Urinary bladder (tissue), 4 donors: ENCODE measurements around the gene KRTAP10-6. TPM values are rescaled to one million over a fixed set of nuclear protein-coding genes. Genes with fewer than 3 reads are reported as not detected.
"Not testable (repeated sequence)": the region's sequence is repeated elsewhere in the genome, so short reads cannot be mapped to it uniquely, and the experiment has no call there.

Source experiments
- DNase-seq: peaks from one replicate; pipeline ENCODE4 v3.0.0-alpha.2; 2015; ENCODE audit errors: extremely low spot score
- H3K27ac ChIP-seq: one replicate; pipeline ENCODE4 v1.5.1; 2013; ENCODE audit warnings: low read depth, mild to moderate bottlenecking, moderate library complexity
- H3K36me3 ChIP-seq: one replicate; pipeline ENCODE4 v1.6.1; 2013; ENCODE audit warnings: mild to moderate bottlenecking, moderate library complexity; ENCODE audit not compliant: insufficient read depth
- H3K4me1 ChIP-seq: one replicate; pipeline ENCODE4 v1.6.1; 2013; ENCODE audit warnings: mild to moderate bottlenecking, moderate library complexity; ENCODE audit not compliant: insufficient read depth
- H3K4me3 ChIP-seq: one replicate; pipeline ENCODE4 v1.5.1; 2013; ENCODE audit warnings: low read depth, low read length
- WGBS: extraction: QIAGEN DNeasy Blood & Tissue Kit; methylation state at CpG from one replicate; pipeline ENCODE4 v1.1.7; 2013; 5-methylcytosine and 5-hydroxymethylcytosine counted together
- polyA plus RNA-seq: library from polyadenylated mRNA; stranded (reverse); fragments of 200-250 nt; gene quantifications from one replicate; pipeline ENCODE4 v1.2.3, GENCODE V29; 2013
- total RNA-seq: library from RNA; depleted of rRNA; stranded (reverse); fragments of >200 nt; gene quantifications from one replicate; pipeline ENCODE4 v1.2.3, GENCODE V29; 2014
- donor health status: healthy with polysubstance abuse.
- donor health status: healthy.

The KRTAP10-6 gene
- total and polyA plus RNA-seq, 2 donors: not detected

DNA sequence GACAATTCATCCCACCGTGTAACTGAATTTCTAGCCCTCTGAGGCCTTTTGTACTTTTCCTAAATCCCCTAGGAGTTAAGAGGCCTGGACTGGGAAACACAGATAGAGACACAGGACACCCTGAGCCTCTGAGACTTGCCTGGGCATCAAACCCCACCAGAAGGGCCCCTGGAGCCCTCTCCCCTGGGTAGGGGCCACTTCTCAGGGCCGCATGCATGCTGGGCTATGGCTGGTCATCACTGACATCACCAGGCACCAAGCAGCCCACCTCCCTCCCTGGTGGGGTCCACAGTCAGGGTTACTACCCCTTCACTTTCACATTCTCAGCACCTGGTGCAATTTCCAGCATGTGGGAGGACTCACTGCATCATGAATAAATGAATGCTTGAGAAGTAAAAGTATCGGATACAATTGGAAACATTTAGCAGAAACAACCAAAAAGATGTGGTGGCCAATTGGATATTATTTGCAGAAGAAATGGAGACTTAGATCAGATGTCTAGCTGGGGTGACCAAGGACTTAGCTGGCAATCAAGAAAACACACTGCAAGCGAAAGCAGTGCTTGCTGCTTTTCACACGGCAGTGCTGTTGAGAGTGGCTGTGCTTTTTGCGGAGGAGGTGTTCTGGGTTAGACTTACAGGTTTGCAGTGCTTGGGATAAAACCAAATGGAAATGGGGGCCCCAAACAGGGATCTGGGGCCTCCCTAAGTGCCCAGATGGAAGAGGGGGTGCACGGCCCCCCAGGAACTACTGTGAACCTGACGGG, 7.1 kb upstream of the KRTAP10-6 start:
- 85% methylated on average over 8 of the region's 8 CpGs for WGBS
- DNase-seq: no peak
- Histone ChIP-seq H3K36me3 (no peaks in the 10 kb centered on the region), H3K4me3 (no peak overlapping the region), H3K4me1 (no peaks in the 10 kb centered on the region), H3K27ac (no peak overlapping the region)

DNA sequence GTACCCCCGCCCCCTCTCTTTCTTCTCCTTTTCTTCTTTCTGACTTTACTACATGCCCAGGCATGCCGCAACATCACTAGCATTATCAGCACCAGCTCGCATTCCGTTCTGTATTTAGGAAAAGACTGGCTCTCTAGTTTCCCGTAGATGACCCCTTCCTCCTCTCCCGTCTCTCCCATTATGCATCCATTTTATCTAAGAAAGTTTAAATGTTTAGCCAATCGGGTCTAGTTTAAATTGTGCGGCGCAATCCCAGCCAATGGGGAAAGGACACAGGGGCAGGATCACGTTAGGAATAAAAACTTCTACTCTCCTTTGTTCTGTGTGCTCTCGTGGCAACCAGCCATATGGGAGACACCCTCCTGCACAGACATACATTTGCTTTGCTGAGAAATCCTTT, 5.8 kb upstream of the KRTAP10-6 start:
- WGBS: 73% methylated on average over 11 of the region's 11 CpGs
- no peaks in the 10 kb centered on the region for H3K4me1 ChIP-seq
- no peak for DNase-seq
- H3K27ac ChIP-seq: no peak overlapping the region
- H3K36me3 ChIP-seq: no peaks in the 10 kb centered on the region
- H3K4me3 ChIP-seq: no peak overlapping the region

DNA sequence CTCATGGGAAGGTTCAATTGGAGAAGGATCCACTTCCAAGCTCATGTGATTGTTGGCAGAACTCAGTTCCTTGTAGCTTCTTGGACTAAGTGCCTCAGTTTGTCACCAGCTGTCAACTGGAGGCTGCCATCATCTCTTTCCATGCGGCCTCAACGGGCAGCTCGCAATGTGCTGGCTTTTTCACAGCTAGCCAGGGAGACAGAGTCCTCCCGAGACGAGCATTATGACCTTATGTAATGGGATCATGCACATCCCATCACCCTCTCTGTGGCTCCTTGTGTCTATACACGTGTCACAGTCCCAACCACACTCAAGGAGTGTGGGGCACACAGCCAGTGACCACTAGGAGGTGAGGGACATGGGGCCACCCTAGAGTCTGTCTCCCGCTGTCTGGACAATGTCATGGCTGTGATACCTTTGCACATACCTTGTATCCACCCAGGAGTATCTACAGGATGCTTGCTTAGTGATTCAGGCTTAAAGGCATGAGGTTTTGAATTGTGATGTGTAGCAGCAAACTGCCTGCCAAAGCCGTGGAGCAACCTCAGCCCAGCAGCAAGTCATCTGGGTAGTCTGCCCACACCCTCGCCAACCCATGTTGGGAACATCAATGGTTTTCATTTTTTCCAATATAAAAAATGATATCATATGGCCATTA, 3.9 kb upstream of the KRTAP10-6 start:
- no peak overlapping the region for H3K27ac ChIP-seq
- H3K36me3 ChIP-seq: no peaks in the 10 kb centered on the region
- H3K4me1 ChIP-seq: no peaks in the 10 kb centered on the region
- DNase-seq: no peak
- 77% methylated on average over 9 of the region's 9 CpGs for WGBS
- H3K4me3 ChIP-seq: no peak overlapping the region

DNA sequence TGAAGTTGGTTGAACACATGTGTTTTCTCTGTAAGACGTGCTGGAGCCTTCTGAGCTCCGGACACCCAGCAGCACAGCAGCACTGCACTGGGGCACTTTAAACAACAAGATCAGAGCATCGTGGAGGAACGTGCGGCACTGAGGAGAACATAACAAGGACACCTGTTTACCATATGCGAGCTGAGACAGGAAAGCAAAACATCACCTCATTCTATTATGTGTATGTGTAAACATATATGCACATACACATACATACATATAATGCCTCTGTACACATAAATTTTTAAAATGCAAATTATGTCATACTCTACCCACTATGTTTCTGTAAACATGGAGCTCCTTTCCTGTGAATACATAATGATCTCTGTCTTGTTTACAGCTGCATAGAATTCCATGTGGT, 3.2 kb upstream of the KRTAP10-6 start:
- no peaks in the 10 kb centered on the region for H3K4me1 ChIP-seq
- WGBS: 54% methylated on average over 6 of the region's 6 CpGs
- H3K27ac ChIP-seq: no peak overlapping the region
- no peak for DNase-seq
- no peak overlapping the region for H3K4me3 ChIP-seq
- no peaks in the 10 kb centered on the region for H3K36me3 ChIP-seq

DNA sequence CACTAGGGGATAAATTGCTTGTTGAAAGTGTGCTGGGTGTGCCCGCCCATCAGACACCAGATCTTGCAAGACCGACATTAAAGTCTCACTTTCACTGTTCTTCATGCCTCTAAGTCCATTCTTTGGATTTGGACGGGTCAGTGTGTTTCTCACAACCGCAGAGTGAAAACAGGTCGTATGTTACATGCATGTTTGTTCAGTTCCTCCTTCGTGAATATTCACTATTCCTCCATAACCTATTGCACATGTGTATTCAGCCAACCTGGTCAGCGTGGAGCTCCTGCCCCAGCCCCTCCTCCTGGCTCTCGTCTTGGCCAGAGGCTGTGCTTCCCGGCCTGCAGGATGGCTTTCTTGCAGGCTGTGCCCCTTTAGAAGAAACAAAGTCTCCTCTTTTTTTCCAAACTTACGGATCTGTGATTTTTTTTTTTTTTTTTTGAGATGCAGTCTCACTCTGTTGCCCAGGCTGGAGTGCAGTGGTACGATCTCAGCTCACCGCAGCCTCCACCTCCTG, 2.2 kb upstream of the KRTAP10-6 start:
- WGBS: 83% methylated on average over 12 of the region's 12 CpGs
- no peak for DNase-seq
- no peak overlapping the region for H3K4me3 ChIP-seq
- no peak overlapping the region for H3K27ac ChIP-seq
- no peaks in the 10 kb centered on the region for H3K36me3 ChIP-seq
- no peaks in the 10 kb centered on the region for H3K4me1 ChIP-seq

DNA sequence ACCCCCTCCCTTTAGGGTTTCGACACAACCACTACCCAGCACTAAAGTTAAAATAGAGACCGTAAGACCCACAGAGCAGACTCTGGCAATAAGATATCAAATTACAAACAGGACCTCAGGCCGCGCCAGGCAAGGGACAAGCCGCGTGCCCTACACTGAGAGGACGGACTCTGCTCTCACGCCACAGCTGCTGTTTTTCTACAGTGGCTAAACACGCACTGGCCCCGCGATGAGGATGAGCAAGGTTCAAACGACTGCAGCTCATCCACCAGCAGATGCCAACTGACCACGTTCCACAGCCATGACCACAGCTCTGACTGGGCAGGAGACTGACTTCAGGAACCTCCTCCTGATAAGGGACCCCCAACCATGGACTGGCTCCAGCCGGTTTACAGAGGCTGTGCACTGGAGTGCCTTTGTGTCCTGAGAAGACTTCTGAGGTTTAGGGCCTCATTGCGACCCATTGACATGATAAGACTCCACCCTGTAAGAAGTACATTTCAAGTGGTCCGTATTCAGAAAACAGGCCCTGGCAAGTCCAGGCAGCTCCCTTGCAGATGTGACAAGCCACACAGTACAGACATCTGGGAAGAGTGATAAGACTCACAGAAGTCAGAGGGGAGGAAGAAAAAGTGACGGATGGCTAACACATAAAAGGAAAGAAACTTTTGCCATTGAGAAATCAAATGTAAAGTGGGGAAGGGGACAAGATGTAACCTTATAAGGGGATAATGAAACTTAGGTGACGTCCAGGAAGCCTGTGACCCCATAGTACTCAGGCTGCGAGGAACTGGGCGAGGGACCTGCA, 1.5 kb upstream of the KRTAP10-6 start:
- Histone ChIP-seq H3K27ac (no peak overlapping the region), H3K36me3 (no peaks in the 10 kb centered on the region), H3K4me3 (no peak overlapping the region), H3K4me1 (no peaks in the 10 kb centered on the region)
- WGBS: 40% methylated on average over 20 of the region's 20 CpGs
- DNase-seq: no peak

DNA sequence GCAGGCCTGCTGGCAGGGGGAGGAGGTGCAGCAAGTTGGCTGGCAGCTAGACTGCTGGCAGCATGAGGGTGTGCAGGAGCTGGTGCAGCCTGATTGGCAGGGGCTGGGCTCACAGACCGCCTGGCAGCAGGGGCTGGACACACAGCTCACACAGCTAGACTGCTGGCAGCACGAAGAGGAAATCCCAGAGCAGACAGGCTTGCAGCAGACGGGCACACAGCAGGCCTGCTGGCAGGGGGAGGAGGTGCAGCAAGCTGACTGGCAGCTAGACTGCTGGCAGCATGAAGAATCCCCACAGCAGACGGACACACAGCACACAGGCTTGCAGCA, 539 bp downstream of the KRTAP10-6 start:
- H3K36me3 ChIP-seq, H3K27ac ChIP-seq, H3K4me3 ChIP-seq, H3K4me1 ChIP-seq, DNase-seq: not testable (repeated sequence)
- 37% methylated on average over 4 of the region's 4 CpGs for WGBS

DNA sequence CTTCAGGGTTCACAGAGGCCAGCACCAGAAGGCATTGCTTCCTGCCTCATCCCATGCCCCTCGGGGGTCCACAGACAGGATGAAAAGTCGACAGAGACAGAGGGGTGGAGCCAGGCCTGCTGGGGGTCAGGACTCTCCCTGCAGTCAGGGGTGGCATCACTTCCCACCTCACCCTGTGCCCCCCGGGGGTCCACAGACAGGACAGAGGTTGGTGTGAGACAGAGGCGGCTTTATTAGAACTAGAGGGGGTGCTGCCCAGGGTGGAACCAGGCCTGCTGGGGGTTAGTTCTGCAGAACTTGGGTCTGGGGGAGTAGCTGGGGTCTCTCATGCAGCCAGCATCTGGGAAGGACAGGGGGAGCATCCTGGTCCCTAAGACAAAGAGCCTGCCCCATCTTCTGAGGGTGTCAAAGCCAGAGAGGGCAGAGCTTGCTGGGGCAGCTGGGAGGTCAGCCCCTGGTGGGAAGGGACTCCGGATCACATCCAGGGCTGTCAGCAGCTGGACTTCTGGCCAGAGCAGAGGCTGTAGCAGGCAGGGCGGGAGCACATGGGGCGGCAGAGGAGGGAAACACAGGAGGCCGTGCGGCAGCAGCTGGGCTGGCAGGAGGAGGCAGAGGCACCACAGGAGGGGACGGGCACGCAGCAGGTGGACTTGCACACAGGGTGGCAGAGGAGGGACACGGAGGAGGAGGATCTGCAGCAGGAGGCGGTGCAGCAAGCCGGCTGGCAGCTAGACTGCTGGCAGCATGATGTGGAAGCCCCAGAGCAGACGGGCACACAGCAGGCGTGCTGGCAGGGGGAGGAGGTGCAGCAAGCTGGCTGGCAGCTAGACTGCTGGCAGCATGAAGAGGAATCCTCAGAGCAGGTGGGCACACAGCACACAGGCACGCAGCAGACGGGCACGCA, 1.2 kb downstream of the KRTAP10-6 start:
- not testable (repeated sequence) for H3K27ac ChIP-seq, H3K4me1 ChIP-seq, H3K36me3 ChIP-seq, H3K4me3 ChIP-seq, DNase-seq
- 57% methylated on average over 17 of the region's 19 CpGs for WGBS

DNA sequence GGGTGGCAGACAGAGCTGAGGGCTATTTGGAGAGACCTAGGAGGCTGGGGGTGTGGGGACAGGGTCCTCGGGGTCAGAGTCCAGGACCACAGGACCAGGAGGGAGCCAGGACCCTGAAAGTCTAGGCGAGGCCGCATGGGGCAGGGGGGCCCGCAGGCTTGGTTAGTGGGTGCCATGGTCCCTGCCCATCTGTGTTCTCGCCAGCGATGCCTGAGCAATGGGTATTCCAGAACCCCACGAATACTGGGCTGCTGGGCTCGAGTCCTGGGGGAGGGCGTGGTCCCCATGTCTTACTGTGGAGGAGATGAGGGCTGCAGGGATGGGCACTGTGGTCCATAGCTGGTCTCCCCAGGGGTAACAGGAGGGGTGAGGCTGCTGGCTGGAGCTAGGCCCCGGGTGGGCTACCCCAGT, 2.0 kb downstream of the KRTAP10-6 start:
- 83% methylated on average over 10 of the region's 10 CpGs for WGBS
- no peaks in the 10 kb centered on the region for H3K36me3 ChIP-seq
- no peak overlapping the region for H3K4me3 ChIP-seq
- no peak for DNase-seq
- H3K4me1 ChIP-seq: no peaks in the 10 kb centered on the region
- no peak overlapping the region for H3K27ac ChIP-seq

DNA sequence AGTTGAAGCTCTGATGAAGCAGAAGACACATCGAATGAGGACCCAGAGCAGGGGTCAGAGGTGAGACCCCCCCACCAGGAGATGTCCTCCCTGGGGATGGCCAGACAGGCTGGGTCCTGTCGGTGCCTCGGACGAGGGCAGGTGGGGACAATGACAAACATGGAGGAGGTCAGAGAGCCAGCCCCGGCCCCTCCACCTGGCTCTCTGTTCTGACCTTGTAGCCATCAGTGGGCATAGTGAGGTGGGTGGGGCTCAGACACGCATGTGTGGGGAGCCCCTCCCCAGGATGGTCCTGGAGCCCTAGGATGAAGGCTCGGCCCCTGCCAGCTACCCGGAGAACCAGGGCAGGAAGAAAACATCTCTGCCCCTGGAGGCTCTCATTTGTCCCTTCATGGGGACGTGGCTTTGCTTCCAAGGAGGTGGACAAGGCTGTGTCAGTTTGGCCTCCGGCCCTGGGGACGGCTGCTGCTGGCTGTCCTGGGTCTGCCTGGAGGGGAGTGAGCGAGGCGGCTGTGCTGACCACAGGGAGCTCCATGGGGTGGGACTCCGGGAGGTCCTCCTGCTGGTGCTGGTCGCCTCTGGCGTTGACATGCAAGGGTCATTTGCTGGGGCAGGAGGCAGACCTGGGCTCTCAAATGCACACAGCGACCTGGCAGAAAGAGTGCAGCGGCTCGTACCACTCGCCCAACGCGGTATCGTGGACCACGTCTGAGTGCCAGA, 2.6 kb downstream of the KRTAP10-6 start:
- no peaks in the 10 kb centered on the region for H3K4me1 ChIP-seq
- DNase-seq: no peak
- H3K27ac ChIP-seq: no peak overlapping the region
- 81% methylated on average over 24 of the region's 24 CpGs for WGBS
- H3K36me3 ChIP-seq: no peaks in the 10 kb centered on the region
- no peak overlapping the region for H3K4me3 ChIP-seq

DNA sequence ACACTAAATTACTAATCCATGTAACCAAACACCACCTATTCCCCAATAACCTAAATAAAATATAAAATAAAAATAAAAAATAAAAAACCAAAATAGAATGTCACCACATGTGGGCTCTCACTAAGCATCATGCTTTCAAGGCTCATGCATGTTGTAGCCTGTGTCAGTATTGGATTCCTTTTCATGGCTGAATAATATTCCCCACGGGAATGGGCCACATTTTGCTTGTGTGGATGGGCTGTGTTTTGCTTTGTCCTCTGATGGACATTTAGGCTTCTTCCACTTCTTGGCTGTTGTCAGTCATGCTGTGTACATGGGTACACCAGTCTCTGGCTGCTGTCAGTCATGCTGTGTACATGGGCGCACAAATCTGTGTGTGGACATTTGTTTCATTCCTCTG, 3.2 kb downstream of the KRTAP10-6 start:
- Histone ChIP-seq H3K4me3 (no peak overlapping the region), H3K36me3 (no peaks in the 10 kb centered on the region), H3K27ac (no peak overlapping the region), H3K4me1 (no peaks in the 10 kb centered on the region)
- no peak for DNase-seq
- WGBS: 96% methylated on average over 2 of the region's 2 CpGs

DNA sequence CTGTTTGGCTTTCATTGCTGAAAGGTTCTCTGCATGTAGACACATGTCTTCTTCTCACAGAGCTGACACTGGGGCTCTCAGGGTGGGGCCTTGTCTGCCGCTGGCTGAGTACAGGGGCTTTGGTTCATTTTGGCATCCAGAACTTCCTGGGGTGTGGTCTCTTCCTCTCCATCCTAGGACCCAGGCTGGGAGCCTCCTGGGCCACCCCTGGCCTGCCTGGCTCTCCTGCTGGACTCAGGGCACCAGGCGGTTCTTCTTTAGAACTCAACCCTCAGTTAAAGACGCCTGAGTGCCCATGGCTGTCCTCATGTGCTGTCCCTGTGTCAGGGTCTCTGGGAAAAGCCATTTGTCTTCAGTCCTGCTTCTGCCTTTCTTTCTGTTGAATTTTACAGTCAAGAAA, 6.4 kb downstream of the KRTAP10-6 start:
- 85% methylated on average over 3 of the region's 3 CpGs for WGBS
- Histone ChIP-seq H3K4me3 (no peak overlapping the region), H3K36me3 (no peaks in the 10 kb centered on the region), H3K4me1 (no peaks in the 10 kb centered on the region), H3K27ac (no peak overlapping the region)
- DNase-seq: no peak

DNA sequence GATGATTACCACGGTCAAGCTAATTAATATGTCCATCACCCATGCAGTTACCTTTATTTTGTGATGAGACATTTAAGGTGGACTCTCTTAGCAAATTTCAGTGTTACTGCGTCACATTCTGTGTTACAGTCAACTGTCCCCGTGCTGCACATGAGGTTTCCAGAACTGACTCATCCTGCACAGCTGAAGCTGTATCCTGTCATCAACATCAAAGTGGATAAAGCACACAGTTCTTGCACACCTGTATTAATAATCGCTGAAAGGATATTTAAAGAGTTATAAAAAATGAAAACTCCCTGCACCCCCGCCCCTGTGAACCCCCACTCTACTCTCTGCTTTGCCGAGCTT, 8.5 kb downstream of the KRTAP10-6 start:
- WGBS: 50% methylated on average over 6 of the region's 6 CpGs
- no peak overlapping the region for H3K4me3 ChIP-seq
- H3K27ac ChIP-seq: no peak overlapping the region
- H3K36me3 ChIP-seq: no peaks in the 10 kb centered on the region
- H3K4me1 ChIP-seq: no peaks in the 10 kb centered on the region
- no peak for DNase-seq
